Fibroblast of the aortic adventitia (primary cell): ENCODE data around the gene BMP7. TPM values are rescaled to one million over a fixed set of nuclear protein-coding genes. Genes with fewer than 3 reads are reported as not detected.

Experiments used
- DNase-seq: peaks from one replicate; pipeline ENCODE4 v3.0.0-alpha.2; 2010; ENCODE audit warnings: low read depth
- H3K4me3 ChIP-seq: 2 replicates; pipeline ENCODE4 v1.5.1; 2011; ENCODE audit warnings: low read depth, mild to moderate bottlenecking, control low read depth, low read length, moderate library complexity
- CTCF ChIP-seq: IDR thresholded peaks from 2 replicates; pipeline ENCODE4 v1.5.1; 2011; ENCODE audit warnings: mild to moderate bottlenecking, low read length, control low read depth, inconsistent platforms; ENCODE audit not compliant: insufficient read depth
- total RNA-seq: library from RNA; depleted of rRNA; stranded (reverse); fragments of >200 nt; gene quantifications from 2 replicates; pipeline ENCODE4 v1.2.3, GENCODE V29; 2012; ENCODE audit warnings: low replicate concordance

BMP7 gene
- total RNA-seq, 1 donor: not detected

- no peak for TF ChIP-seq CTCF
- DNase-seq: no peak
These were observed 65.4 kb downstream of the BMP7 start for GRCh38 chr20:57200882-57201695.

GRCh38 chr20:57199656-57200405, 66.6 kb downstream of the BMP7 start:
- DNase-seq: no peak
- no peak overlapping the region for H3K4me3 ChIP-seq
- TF ChIP-seq CTCF: no peak

More at GRCh38 chr20:57200882-57201695, 65.4 kb downstream of the BMP7 start:
- H3K4me3 ChIP-seq: no peak overlapping the region

DNA sequence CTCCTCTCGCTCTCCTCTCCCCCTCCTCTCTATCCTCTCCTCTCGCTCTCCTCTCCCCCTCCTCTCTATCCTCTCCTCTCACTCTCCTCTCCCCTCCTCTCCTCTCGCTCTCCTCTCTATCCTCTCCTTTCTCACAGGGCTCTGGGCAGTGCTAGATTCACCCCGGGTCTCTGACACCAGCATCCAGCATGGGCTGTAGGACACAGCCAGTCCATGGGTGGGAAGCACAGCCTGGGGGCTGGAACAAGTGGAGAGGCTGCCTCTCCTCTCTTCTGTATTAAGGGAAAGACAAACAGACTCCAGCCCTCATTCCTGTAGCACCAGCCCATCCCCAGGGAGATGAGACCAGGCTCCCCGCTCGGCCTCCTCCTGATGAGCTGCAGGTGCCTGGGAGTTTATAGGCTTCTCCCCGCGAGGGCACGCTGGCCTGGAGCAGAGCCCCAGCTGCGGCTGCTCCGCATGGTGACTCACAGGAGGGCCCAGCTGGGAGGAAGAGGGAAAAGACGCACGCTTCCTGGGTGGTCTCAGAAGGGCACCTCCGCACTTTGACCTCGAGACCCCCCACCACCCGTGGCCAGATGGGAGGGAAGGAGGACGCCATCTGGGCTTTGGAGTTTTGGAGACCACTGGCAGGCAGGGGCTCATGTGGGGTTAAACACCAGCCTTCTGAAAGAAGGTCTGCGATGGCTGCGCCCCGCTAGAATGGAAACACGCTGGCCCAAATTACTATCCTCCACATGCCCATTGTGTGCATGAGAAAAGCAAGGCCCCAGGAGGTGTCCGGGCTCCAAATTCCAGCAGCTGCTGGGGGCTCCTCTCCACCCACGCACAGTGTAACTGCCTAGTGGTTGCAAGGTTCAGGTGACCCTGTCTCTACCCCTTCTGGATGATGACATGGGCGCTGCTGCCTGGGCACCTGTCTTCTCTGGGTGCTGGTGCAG, 68.0 kb downstream of the BMP7 start:
- no peak for TF ChIP-seq CTCF
- H3K4me3 ChIP-seq: no peak overlapping the region
- DNase-seq: no peak

DNA sequence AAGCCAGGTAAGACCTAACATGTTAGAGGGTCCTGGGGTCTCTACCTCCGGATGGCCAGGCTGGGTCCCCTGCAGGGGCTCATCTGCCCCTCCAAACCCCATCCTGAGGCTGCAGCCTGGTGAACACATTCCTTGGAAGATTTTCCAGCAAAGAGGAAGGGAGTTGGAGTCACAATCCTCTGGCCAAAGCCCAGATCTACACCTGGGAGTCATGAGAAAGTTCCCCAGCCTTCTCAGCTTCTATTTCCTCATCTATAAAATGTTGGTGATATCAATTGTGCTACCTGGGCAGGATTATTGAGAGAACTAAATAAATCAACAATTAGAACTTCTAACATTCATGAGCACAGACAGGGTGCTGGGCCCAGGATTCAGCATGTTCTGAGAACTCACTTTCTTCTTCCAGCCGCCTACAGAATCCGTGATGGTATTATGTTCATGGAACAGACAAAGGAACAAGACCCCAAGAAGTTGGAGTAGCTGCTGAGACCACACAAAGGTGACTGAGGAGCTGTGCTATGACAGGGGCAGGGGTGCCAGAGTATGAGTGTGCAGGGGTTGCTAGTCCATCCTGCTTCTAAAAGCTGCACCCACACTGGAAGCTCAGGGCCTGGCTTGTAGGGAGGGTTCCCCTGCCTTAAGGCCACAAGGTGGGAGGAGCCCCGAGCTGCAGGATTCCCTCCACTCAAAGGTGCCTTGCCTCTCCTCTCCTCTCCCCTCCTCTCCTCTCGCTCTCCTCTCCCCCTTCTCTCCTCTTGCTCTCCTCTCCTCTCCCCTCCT, 68.9 kb downstream of the BMP7 start:
- TF ChIP-seq CTCF: no peak
- no peak for DNase-seq
- H3K4me3 ChIP-seq: no peak overlapping the region

DNA sequence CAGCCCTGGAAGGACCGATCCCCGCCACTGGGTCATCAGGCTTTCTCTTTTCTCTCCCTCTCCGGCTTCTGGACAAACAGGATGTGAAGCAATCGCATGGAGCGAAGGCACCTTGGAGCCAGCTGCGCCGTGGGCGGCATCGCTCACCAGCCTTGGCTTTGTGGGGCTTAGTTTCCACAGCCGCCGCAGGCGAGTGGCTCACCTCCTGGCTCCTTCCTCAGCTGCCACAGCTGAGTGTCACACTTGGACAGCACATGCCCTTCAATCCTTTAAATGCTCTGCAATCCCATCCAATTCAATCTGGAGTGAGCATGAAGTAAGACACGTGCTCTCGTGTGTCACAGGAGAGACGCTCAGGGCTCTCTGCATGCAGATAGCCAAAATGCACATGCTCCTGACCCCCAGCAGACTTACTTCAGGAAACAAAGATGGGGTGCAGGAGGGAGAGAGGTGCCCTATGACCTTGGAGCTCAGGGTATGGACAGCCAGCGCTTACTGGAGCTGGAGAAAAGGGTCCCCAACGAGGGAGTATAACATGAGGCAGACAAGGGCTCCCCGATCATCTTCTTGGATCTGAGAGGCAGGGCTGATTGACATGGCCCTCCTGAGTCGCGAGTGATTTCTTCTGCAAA, 70.9 kb downstream of the BMP7 start:
- DNase-seq: no peak
- no peak for TF ChIP-seq CTCF

More for the DNA sequence above, 70.9 kb downstream of the BMP7 start:
- no peak overlapping the region for H3K4me3 ChIP-seq
